ENCODE results near the gene GNLY. TPM values are rescaled to one million over a fixed set of nuclear protein-coding genes. Genes with fewer than 3 reads are reported as not detected.

The GNLY gene
- polyA plus RNA-seq, 1 of the 3 experiments (the other 2 are of a cell fraction): not detected

DNA sequence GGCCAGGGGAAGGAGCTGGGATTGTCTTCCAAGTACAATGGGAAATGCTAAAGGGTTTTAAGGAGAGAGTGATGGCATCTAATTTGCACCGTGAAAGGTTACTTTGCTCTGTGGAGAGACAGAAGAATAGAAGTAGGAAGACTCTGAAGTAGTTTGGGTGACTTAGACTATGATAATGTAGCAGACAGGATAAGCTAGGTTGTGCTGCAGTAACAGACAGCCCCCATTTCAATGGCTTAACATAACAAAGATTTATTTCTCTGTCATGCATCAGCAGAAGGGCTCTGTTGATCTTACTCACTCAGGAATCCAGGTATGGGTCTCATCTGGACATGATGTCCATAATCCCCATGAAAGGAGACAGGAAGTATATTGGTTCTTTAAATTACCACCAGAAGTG, 26.4 kb downstream of the GNLY start:
- ChIA-PET POLR2A (interaction anchor here (0.6 kb wide), 1 partner anchor 23 kb away, joined by 3 read pairs; no protein-coding TSS in a partner anchor), CTCF (interaction anchor here (1.0 to 8.6 kb wide), 11 partner anchors 9 to 169 kb away, joined by 3 to 101 read pairs (median 11); no protein-coding TSS in a partner anchor)
- no peak overlapping the region for H3K4me2 ChIP-seq
- peaks cover 12 to 36% of the 10 kb centered on the region in 2 experiments; a peak in 3 of 4 replicates for H3K4me1 ChIP-seq (ENCODE audit: control insufficient read depth in 1 of 2, insufficient read depth in 2 of 2, low read depth in 1 of 2, low read length in 1 of 2)
- TF ChIP-seq IRF3 (IDR thresholded peaks at IDR 0.05; ENCODE audit: low read depth, low read length) (no peak), NFIC (IDR thresholded peaks at IDR 0.05; ENCODE audit: borderline replicate concordance) (no peak), FOXJ3 (CRISPR knock-in tag; IDR thresholded peaks at IDR 0.05) (no peak), EZH2phosphoT487 (IDR thresholded peaks at IDR 0.05; ENCODE audit: borderline replicate concordance, low read depth) (no peak), TCF12 (IDR thresholded peaks at IDR 0.05) (no peak), MAX (IDR thresholded peaks at IDR 0.05; ENCODE audit: low read depth) (no peak), GABPA (IDR thresholded peaks at IDR 0.05; ENCODE audit: low read depth) (no peak), CHD2 (IDR thresholded peaks at IDR 0.05; ENCODE audit: low read length, partially characterized antibody) (no peak), RCOR1 (IDR thresholded peaks at IDR 0.05; ENCODE audit: low read length) (no peak), REST (IDR thresholded peaks at IDR 0.05; ENCODE audit: low read depth, low read length) (no peak), POLR2AphosphoS5 (IDR thresholded peaks at IDR 0.05; ENCODE audit: low read depth, low read length) (no peak)
- no peak overlapping the region for H3K9ac ChIP-seq
- no peak overlapping the region for H3K27ac ChIP-seq (ENCODE audit: low read depth in 2 of 2, low read length in 1 of 2)
- no peaks in the 10 kb centered on the region for H3K9me2 ChIP-seq
- H3K79me2 ChIP-seq (ENCODE audit: insufficient read depth): no peaks in the 10 kb centered on the region
- WGBS (ENCODE audit: low lambda C conversion rate): 76% methylated on average over 1 of the region's 1 CpG
- no peaks in the 10 kb centered on the region for H4K20me1 ChIP-seq (ENCODE audit: insufficient read depth)
- H3K9me3 ChIP-seq: no peaks in the 10 kb centered on the region
- H3K27me3 ChIP-seq (ENCODE audit: insufficient read depth): no peaks in the 10 kb centered on the region
- H3K4me3 ChIP-seq (ENCODE audit: low read depth in 2 of 2, low read length in 1 of 2): no peak overlapping the region
- H3K36me3 ChIP-seq (replicated peaks in 1 of 2; ENCODE audit: control insufficient read depth in 1 of 2, insufficient read depth in 2 of 2, low read length in 1 of 2): no peaks in the 10 kb centered on the region
- DNase-seq: no peak
- no peak overlapping the region for H2AFZ ChIP-seq (ENCODE audit: low read depth)
- H3F3A ChIP-seq (replicated peaks; ENCODE audit: insufficient read depth): peaks cover 12% of the 10 kb centered on the region

DNA sequence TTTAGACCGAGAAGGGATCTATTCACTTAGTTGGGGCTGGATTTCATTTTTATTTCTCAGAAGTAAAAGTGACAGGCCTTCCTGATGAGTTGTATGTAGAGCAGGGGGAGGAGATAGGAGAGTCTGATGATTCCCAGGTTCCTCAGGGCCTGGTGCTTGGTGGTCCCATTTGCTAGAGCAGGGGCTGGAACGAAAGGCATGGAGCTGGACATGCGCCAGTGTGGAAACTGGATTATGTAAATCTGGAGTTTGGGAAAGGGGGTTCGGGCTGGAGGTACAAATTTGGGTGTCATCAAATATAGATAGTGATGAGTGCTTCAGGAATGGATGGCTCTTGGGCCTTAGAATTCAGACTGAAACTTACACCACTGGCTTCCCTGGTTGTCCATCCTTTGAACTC, 27.5 kb downstream of the GNLY start:
- peaks cover 12 to 31% of the 10 kb centered on the region in 2 experiments; a peak in 3 of 4 replicates for H3K4me1 ChIP-seq (ENCODE audit: control insufficient read depth in 1 of 2, insufficient read depth in 2 of 2, low read depth in 1 of 2, low read length in 1 of 2)
- no peak overlapping the region for H3K9ac ChIP-seq
- POLR2A ChIA-PET: no interaction called here
- H3F3A ChIP-seq (replicated peaks; ENCODE audit: insufficient read depth): peaks cover 12% of the 10 kb centered on the region
- H3K4me3 ChIP-seq (ENCODE audit: low read depth in 2 of 2, low read length in 1 of 2): no peak overlapping the region
- H3K27ac ChIP-seq (ENCODE audit: low read depth in 2 of 2, low read length in 1 of 2): no peak overlapping the region
- no peaks in the 10 kb centered on the region for H4K20me1 ChIP-seq (ENCODE audit: insufficient read depth)
- no peaks in the 10 kb centered on the region for H3K9me3 ChIP-seq
- WGBS (ENCODE audit: low lambda C conversion rate): 87% methylated on average over 4 of the region's 4 CpGs
- no peaks in the 10 kb centered on the region for H3K9me2 ChIP-seq
- CTCF ChIA-PET: interaction anchor here (1.2 to 8.6 kb wide), 4 partner anchors 8 to 106 kb away, joined by 4 to 101 read pairs (median 26); no protein-coding TSS in a partner anchor
- no peaks in the 10 kb centered on the region for H3K79me2 ChIP-seq (ENCODE audit: insufficient read depth)
- no peaks in the 10 kb centered on the region for H3K36me3 ChIP-seq (replicated peaks in 1 of 2; ENCODE audit: control insufficient read depth in 1 of 2, insufficient read depth in 2 of 2, low read length in 1 of 2)
- H3K4me2 ChIP-seq: no peak overlapping the region
- no peaks in the 10 kb centered on the region for H3K27me3 ChIP-seq (ENCODE audit: insufficient read depth)
- no peak for DNase-seq
- H2AFZ ChIP-seq (ENCODE audit: low read depth): no peak overlapping the region
- TF ChIP-seq NFIC (IDR thresholded peaks at IDR 0.05; ENCODE audit: borderline replicate concordance) (no peak), IRF3 (IDR thresholded peaks at IDR 0.05; ENCODE audit: low read depth, low read length) (no peak), FOXJ3 (CRISPR knock-in tag; IDR thresholded peaks at IDR 0.05) (no peak), TAF1 (IDR thresholded peaks at IDR 0.05; ENCODE audit: borderline replicate concordance, low read depth, low read length) (no peak), SIN3A (IDR thresholded peaks at IDR 0.05; ENCODE audit: borderline replicate concordance, low read depth, low read length) (no peak), REST (IDR thresholded peaks at IDR 0.05; ENCODE audit: low read depth, low read length) (no peak), PBX3 (IDR thresholded peaks at IDR 0.05) (no peak), POLR2AphosphoS5 (IDR thresholded peaks at IDR 0.05; ENCODE audit: low read depth, low read length) (no peak), RFX5 (IDR thresholded peaks at IDR 0.05; ENCODE audit: low read length) (no peak)
